Posterior vena cava (tissue), 2 donors: Measurements from ENCODE around the gene NME1. TPM values are rescaled to one million over a fixed set of nuclear protein-coding genes. Genes with fewer than 3 reads are reported as not detected.

ENCODE experiments used
- DNase-seq: peaks from one replicate; pipeline ENCODE4 v3.0.0-alpha.2; 2020; ENCODE audit warnings: low spot score
- intact Hi-C, 2 donors: fragments of 100-400 bp; cut with DNase I; formaldehyde crosslinking; loops; one replicate each; pipeline versions ENCODE4 v1.14.1 to v1.14.2; 2022 to 2023
- total RNA-seq, 2 donors: library from RNA; stranded (reverse); fragmentation: NEBNext Ultra II Directional; extraction: Animal tissue kit (Norgen Biotek cat#: 25700); gene quantifications; one replicate each; pipeline ENCODE4 v1.2.1, GENCODE V29; 2021
- donor health status: DM: yes; HTN: yes; CAD: no.
- donor health status: DM: yes; HTN: yes; CAD: no.

The NME1 gene
- total RNA-seq, 2 donors from 2014 or later: 48.8 to 61.3 TPM

- intact Hi-C loops: no loop called here
- DNase-seq: no peak
Measured at GRCh38 chr17:51180486-51180885, 27.1 kb downstream of the NME1 start.

- intact Hi-C loops: no loop called here
Measured at GRCh38 chr17:51184124-51184523, 30.8 kb downstream of the NME1 start.

GRCh38 chr17:51185763-51186332 is 32.5 kb downstream of the NME1 start:
- intact Hi-C loops: no loop called here
- no peak for DNase-seq

More at GRCh38 chr17:51184124-51184523, 30.8 kb downstream of the NME1 start:
- DNase-seq: no peak

GRCh38 chr17:51188271-51188833 is 35.0 kb downstream of the NME1 start:
- intact Hi-C loops: no loop called here
- no peak for DNase-seq

GRCh38 chr17:51189162-51189561 is 35.8 kb downstream of the NME1 start:
- DNase-seq: no peak
- intact Hi-C loops: no loop called here

DNA sequence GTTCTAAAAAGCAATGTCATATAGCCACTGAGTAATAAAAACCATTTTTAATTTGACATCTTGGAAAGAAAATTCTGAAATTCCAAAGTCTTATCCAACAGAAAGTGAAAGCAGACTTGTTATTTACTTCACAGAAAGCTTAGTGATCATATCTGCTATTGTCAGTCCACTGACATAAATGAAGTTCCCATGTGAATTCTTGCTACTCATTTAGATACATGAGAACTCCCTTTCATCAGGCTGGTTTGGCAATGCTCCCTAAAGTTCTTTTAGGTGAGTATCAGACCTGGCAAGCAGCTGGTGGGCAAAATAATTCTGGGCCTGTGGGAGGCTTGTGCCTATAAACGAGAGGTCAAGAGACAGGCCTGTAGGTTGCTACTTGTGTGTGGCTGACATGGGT is 36.3 kb downstream of the NME1 start:
- DNase-seq: no peak
- intact Hi-C loops: no loop called here

- intact Hi-C loops: no loop called here
- no peak for DNase-seq
Measured at GRCh38 chr17:51191895-51192294, 38.5 kb downstream of the NME1 start.

GRCh38 chr17:51197754-51198153 is 44.4 kb downstream of the NME1 start:
- intact Hi-C loops: no loop called here
- DNase-seq: no peak

- DNase-seq: no peak
- intact Hi-C loops: no loop called here
Measured at GRCh38 chr17:51200295-51200694, 46.9 kb downstream of the NME1 start.

GRCh38 chr17:51200846-51201245 is 47.5 kb downstream of the NME1 start:
- intact Hi-C loops: no loop called here
- no peak for DNase-seq

- DNase-seq: no peak
- intact Hi-C loops: no loop called here
Measured at GRCh38 chr17:51203838-51204237, 50.5 kb downstream of the NME1 start.

Other genes starting within 250 kb of the NME1 start
- gene SPAG9, start 32.7 kb upstream of the NME1 start, total RNA-seq: 100 to 1,000 TPM in 1 of 2 donors, 10 to 100 TPM in 1; 88.4 to 126 TPM
- 100 to 1,000 TPM; 388 to 432 TPM for gene NME2, start 12.9 kb downstream of the NME1 start, total RNA-seq
- 1 to 10 TPM; 8.8 to 9.9 TPM for gene MBTD1, start 106.5 kb downstream of the NME1 start, total RNA-seq
- gene UTP18, start 107.0 kb downstream of the NME1 start, total RNA-seq: 10 to 100 TPM; 19.3 to 21.7 TPM